Fibroblast of villous mesenchyme (primary cell): ENCODE measurements around the gene HSD17B8. TPM values are rescaled to one million over a fixed set of nuclear protein-coding genes. Genes with fewer than 3 reads are reported as not detected.

Experiments
- DNase-seq: peaks from one replicate; pipeline ENCODE4 v3.0.0-alpha.2; 2010; ENCODE audit warnings: low read depth
- H3K4me3 ChIP-seq: 2 replicates; pipeline ENCODE4 v1.5.1; 2011; ENCODE audit warnings: low read depth, mild to moderate bottlenecking, low read length
- CTCF ChIP-seq: IDR thresholded peaks from 2 replicates; pipeline ENCODE4 v1.5.1; 2012; ENCODE audit warnings: low read depth, mild to moderate bottlenecking, low read length; ENCODE audit not compliant: insufficient read depth
- total RNA-seq: library from RNA; depleted of rRNA; stranded (reverse); fragments of >200 nt; gene quantifications from 2 replicates; pipeline ENCODE4 v1.2.3, GENCODE V29; 2012

Gene HSD17B8
- total RNA-seq, 1 donor: 4.7 TPM

- no peak overlapping the region for H3K4me3 ChIP-seq
- DNase-seq: no peak
- TF ChIP-seq CTCF: no peak
Measured at GRCh38 chr6:33167374-33168283, 36.8 kb upstream of the HSD17B8 start.

GRCh38 chr6:33168284-33168601 lies 36.2 kb upstream of the HSD17B8 start:
- no peak for TF ChIP-seq CTCF
- no peak for DNase-seq
- no peak overlapping the region for H3K4me3 ChIP-seq

- DNase-seq: no peak
- no peak overlapping the region for H3K4me3 ChIP-seq
- TF ChIP-seq CTCF: no peak
Measured at GRCh38 chr6:33168639-33169038, 35.8 kb upstream of the HSD17B8 start.

GRCh38 chr6:33169291-33170175 lies 34.9 kb upstream of the HSD17B8 start:
- no peak for TF ChIP-seq CTCF
- DNase-seq: no peak
- no peak overlapping the region for H3K4me3 ChIP-seq

- no peak for DNase-seq
- H3K4me3 ChIP-seq: no peak overlapping the region
- TF ChIP-seq CTCF: no peak
Measured at GRCh38 chr6:33170176-33171015, 34.1 kb upstream of the HSD17B8 start.
